ENCODE measurements around the gene EIPR1.
A peak's percentile ranks its signal among the peaks of the same experiment; 100 is the strongest.

EIPR1 gene

DNA sequence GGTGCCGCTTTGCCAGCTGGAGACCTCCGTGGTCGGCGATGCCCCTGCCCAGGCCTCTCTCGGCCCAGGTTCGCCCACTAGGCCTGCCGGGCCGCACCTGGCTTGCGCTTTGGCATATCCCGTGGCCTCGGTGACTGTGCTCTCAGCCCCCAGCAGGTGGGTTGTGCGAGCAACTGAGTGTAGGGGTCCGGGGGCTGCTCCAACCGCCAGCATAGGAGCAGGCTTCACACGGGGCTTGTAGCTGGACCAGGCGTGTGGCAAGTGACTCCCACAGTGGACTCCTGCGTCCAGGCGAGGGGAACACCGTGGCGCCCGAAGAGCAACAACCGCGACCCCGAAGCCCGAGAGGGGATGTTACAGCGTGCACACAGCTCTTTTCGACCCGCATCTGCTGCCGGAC lies 11.6 kb upstream of the EIPR1 start:
- TF ChIP-seq, protein P1, sequence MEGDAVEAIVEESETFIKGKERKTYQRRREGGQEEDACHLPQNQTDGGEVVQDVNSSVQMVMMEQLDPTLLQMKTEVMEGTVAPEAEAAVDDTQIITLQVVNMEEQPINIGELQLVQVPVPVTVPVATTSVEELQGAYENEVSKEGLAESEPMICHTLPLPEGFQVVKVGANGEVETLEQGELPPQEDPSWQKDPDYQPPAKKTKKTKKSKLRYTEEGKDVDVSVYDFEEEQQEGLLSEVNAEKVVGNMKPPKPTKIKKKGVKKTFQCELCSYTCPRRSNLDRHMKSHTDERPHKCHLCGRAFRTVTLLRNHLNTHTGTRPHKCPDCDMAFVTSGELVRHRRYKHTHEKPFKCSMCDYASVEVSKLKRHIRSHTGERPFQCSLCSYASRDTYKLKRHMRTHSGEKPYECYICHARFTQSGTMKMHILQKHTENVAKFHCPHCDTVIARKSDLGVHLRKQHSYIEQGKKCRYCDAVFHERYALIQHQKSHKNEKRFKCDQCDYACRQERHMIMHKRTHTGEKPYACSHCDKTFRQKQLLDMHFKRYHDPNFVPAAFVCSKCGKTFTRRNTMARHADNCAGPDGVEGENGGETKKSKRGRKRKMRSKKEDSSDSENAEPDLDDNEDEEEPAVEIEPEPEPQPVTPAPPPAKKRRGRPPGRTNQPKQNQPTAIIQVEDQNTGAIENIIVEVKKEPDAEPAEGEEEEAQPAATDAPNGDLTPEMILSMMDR (IDR thresholded peaks at IDR 0.05; ENCODE audit: insufficient read depth, missing control alignments), result no peak
- FAIRE-seq, result no peak

DNA sequence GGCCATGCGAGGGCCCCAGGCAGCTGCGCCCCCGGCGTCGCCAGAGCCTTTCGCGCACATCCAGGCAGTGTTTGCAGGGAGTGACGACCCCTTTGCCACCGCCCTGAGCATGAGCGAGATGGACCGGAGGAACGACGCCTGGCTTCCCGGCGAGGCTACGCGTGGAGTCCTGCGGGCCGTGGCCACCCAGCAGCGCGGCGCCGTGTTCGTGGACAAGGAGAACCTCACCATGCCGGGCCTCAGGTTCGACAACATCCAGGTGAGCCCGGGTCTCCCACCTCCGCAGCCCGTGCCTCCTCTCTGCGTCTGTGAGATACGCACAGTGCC lies 10.8 kb upstream of the EIPR1 start:
- DNase-seq (ENCODE audit: insufficient read length, low spot score) (no peak), FAIRE-seq (no peak)
- TF ChIP-seq, protein P1 (IDR thresholded peaks at IDR 0.05; ENCODE audit: insufficient read depth, missing control alignments), result no peak

More for the DNA sequence above, 11.6 kb upstream of the EIPR1 start:
- DNase-seq (ENCODE audit: insufficient read length, low spot score), result no peak

DNA sequence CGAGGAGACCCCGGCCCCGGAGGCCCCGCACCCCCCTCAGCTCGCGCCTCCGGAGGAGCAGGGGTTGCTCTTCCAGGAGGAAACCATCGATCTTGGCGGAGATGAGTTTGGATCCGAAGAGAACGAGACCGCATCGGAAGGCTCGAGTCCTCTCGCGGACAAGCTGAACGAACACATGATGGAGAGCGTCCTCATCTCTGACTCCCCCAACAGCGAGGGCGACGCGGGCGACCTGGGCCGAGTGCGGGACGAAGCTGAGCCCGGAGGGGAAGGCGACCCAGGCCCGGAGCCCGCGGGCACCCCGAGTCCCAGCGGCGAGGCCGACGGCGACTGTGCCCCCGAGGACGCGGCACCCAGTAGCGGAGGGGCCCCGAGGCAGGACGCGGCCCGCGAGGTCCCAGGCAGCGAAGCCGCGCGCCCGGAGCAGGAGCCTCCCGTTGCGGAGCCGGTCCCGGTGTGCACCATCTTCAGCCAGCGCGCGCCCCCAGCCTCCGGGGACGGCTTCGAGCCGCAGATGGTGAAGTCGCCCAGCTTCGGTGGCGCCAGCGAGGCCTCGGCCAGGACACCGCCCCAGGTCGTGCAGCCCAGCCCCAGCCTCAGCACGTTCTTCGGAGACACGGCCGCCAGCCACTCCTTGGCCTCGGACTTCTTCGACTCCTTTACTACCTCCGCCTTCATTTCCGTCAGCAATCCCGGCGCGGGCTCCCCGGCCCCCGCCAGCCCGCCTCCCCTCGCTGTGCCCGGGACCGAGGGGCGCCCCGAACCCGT lies 10.2 kb upstream of the EIPR1 start:
- DNase-seq (ENCODE audit: insufficient read length, low spot score) (no peak), FAIRE-seq (no peak)
- TF ChIP-seq, protein P1 (IDR thresholded peaks at IDR 0.05; ENCODE audit: insufficient read depth, missing control alignments), result no peak

DNA sequence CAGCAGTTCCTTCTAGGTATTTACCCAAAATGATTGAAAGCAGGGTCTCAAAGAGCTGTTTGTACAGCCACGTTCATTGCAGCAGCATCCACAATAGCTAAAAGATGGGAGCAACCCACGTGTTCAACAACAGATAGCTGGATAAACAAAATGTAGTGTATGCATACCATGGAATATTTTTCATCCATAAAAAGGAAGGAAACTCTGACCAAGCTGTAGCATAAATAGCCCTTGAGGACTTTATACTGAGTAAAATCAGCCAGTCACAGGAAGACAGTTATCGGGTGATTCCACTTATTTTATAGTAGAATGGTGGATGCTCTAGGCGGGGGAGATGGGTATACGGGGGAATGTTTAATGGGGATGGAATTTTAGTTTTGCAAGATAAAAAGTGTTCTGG lies 9.4 kb upstream of the EIPR1 start:
- DNase-seq (ENCODE audit: insufficient read length, low spot score) (no peak), FAIRE-seq (no peak)
- TF ChIP-seq, protein P1 (IDR thresholded peaks at IDR 0.05; ENCODE audit: insufficient read depth, missing control alignments), result no peak

DNA sequence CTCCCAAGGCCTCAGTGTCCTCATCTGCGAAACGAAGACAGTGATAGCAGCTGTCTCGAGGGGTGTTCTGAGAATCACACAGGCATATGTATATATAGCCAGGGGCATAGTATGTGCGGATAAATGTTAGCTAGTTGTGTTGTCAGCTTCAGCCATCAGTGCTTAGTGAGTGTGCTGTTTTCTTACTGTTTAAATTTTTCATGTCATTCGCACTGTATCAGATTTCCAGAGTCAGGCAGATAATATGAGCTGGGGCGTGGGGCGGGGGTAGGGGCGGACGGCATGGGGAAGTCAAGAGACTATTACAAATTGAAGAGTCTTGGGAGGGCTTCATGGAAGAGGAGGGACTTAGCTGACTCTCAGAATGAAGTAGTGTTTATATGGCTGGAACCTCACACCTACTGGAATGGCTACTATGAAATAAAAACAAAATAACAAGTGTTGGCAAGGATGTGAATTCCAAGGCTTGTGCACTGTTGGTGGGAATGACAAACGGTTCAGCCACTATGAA lies 8.9 kb upstream of the EIPR1 start:
- DNase-seq (ENCODE audit: insufficient read length, low spot score) (no peak), FAIRE-seq (no peak)
- TF ChIP-seq, protein P1 (IDR thresholded peaks at IDR 0.05; ENCODE audit: insufficient read depth, missing control alignments), result no peak

DNA sequence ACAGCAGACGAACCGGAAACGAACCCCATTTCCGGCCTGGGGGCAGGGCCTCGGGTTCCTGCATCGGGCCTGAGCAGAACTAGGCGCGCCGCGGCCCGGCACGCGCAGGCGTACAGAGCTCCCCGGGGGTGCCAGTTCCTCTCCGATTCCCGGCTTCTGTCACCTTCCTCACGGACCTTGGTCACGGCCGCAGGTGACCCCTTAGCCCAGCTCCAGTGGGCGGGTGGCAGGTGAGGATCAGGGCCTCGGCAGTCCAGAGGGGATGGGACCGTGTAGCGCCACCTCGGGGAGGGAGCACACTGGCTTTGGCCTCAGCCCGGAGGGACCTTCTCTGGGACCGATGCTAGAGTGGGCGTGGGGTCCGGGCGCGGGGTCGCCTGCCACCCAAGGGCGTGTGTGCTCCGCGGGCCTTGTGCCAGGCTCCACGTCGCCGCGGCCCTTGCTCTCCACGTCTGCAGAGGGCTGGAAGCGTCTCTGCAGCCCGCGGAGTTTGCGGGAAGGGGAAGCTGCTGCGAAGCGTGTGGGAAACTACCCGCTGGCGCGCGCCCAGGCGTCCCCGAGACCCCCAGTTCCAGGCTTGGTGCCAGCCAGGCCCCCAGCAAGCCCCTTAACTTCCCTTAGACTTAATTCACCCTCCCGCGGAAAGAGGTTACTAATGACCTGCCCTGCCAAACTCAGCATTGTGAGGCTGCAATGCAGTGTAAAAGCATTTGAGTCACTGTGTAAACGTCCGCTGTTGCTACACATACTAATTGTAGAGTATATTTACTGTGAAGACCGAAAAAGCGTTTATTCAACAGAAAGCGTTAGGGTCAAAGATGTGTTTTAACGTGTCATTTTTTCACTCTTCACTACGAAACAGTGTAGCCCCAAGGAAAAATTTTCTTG lies 2.3 kb upstream of the EIPR1 start, which contains the start of gene TRAPPC12:
Gene TRAPPC12, plus strand, starts transcription at position 48 of the 888 bp plus-strand sequence. CDS start 7,930 bp downstream, outside the sequence.
- TF ChIP-seq, protein P1 (IDR thresholded peaks at IDR 0.05; ENCODE audit: insufficient read depth, missing control alignments), result peak; percentile 31
- FAIRE-seq (no peak), DNase-seq (ENCODE audit: insufficient read length, low spot score) (peak; percentile 56)

Data from D721Med (cell line).